BE2C (cell line): Measurements from ENCODE around the gene PCDHGC3.

Source experiments
- DNase-seq: peaks from one replicate; pipeline ENCODE4 v3.0.0-alpha.2; 2020
- H3K27me3 ChIP-seq: fragments of 250-450 bp; sonication (Bioruptor Pico); 2 replicates; pipeline ENCODE4 v1.5.1; 2020; ENCODE audit warnings: mild to moderate bottlenecking
- H3K36me3 ChIP-seq: fragments of 250-450 bp; sonication (Bioruptor Pico); 2 replicates; pipeline ENCODE4 v1.5.1; 2020; ENCODE audit warnings: mild to moderate bottlenecking
- H3K4me1 ChIP-seq: fragments of 250-450 bp; sonication (Bioruptor Pico); 2 replicates; pipeline ENCODE4 v1.5.1; 2020
- H3K4me3 ChIP-seq: 2 replicates; pipeline ENCODE4 v1.5.1; 2011; ENCODE audit warnings: low read depth, low read length
- H3K9me3 ChIP-seq: fragments of 250-450 bp; sonication (Bioruptor Pico); 2 replicates; pipeline ENCODE4 v1.5.1; 2020
- TF ChIP-seq, protein P1 (sequence below): IDR thresholded peaks from 2 replicates; pipeline ENCODE4 v1.5.1; 2012; ENCODE audit warnings: mild to moderate bottlenecking, low read depth, low read length

PCDHGC3 gene

DNA sequence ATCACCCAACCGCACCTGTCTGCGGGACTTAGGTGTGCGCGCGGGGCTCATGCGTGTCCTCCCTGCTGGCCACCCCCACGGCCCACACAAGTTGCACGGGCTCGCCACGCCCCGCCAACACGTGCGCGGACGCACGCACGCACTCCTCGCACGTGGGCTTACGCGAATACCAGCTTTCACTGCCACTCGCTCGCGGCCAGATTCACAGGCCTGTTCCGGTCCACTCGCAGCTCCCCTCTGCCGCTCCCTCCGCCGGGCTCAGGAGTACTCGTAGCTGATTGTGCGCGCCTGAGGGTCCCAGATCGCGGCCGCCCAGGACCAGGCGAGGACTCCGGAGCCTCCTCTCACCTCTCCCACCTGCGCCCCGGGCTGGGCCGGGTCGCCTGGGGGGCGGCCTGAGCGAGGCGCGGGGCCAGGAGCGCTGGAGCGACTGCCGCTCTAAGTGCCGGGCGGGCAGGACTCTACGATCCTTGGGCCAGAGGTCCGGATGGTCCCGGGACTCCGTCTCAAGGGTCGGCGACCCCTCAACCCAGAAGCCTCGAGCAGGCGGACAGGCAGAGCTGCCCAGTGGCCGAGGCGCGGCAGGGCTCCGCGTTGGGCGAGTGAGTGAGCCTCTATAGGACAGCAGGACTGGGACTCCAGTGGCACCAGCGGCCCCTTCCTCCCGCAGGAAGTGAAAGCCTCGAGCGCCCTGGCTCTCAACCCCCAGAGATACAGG is 16.6 kb downstream of the PCDHGC3 start:
- Histone ChIP-seq H3K27me3 (no peaks in the 10 kb centered on the region), H3K4me3 (no peak overlapping the region), H3K9me3 (no peaks in the 10 kb centered on the region), H3K4me1 (no peaks in the 10 kb centered on the region), H3K36me3 (peaks cover 52% of the 10 kb centered on the region)
- no peak for DNase-seq
- TF ChIP-seq, protein P1, sequence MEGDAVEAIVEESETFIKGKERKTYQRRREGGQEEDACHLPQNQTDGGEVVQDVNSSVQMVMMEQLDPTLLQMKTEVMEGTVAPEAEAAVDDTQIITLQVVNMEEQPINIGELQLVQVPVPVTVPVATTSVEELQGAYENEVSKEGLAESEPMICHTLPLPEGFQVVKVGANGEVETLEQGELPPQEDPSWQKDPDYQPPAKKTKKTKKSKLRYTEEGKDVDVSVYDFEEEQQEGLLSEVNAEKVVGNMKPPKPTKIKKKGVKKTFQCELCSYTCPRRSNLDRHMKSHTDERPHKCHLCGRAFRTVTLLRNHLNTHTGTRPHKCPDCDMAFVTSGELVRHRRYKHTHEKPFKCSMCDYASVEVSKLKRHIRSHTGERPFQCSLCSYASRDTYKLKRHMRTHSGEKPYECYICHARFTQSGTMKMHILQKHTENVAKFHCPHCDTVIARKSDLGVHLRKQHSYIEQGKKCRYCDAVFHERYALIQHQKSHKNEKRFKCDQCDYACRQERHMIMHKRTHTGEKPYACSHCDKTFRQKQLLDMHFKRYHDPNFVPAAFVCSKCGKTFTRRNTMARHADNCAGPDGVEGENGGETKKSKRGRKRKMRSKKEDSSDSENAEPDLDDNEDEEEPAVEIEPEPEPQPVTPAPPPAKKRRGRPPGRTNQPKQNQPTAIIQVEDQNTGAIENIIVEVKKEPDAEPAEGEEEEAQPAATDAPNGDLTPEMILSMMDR, result no peak

DNA sequence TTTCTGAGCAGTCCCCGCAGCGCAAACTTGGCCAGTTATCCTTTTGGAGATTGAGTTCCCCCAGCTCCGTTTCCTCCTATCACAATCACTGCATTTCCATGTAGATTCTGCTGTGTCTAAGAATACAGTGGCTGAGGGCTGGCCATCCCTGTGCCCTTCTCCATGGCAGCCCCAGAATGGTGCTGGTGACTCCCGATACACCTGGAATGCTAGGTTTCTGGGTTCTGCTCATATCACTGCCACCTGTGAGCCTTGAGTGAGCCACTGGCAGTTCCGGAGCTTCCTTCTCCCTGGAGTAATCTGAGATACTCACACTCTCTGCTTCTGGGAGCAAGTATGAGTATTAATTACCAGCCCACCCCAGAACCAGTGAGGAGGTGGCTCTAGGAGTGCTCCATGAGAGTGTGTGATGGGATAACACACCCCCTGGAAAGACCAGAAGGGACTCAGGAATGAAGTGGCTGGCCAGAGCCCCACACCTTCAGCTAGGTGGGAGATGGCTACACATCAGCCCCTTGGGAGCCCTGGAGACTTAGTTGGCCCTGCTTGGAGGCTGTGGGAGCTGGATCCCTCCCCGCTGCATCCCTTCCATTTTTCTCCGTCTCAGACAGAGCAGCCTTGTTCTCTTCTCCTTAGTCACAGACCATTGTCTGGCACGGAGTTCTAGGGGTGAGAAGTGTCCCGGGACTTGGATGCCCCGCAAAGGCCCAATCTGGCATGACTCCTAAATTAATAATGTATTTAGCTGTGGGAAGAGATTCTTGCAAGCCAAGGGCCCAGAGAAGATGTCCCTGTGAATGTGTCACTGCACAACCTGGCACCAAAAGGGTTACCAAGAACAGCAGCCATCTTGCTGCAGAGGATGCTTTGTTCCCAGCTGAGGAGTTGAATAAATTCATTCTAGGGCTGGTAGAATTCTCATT is 18.0 kb downstream of the PCDHGC3 start:
- Histone ChIP-seq H3K27me3 (no peaks in the 10 kb centered on the region), H3K4me1 (no peaks in the 10 kb centered on the region), H3K9me3 (no peaks in the 10 kb centered on the region), H3K36me3 (peaks cover 44% of the 10 kb centered on the region), H3K4me3 (no peak overlapping the region)
- TF ChIP-seq, protein P1, result no peak
- no peak for DNase-seq

DNA sequence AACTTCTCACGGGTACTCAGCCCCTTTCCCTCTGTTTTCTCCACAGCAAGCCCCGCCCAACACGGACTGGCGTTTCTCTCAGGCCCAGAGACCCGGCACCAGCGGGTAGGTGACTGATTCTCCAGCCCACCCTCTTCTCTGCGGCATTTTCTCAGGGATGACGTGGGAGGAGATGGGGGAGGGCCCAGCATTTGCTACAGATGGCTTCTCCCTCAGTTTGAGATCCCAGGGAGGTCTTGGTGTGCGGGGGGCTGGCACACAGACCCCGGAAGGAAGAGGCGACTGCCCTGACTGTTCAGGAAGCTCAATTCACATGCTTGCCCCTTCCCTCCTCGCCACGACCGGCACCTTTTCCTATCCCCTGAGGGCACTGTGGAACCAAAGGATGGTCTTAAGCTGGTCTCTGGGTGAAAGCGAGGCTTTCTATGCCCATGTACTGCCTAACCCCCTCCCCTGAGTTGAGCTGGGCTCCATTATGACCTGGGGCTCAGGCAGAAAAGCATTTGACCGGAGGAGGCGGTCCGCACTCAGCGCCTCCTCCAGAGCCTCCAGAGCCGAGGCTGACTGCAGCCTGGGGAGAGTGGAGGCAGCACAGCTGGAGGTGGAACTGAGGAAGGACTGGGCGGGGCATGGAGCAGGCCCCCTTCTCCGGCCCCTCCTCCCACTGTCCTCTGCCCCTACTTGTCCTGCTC is 19.1 kb downstream of the PCDHGC3 start:
- Histone ChIP-seq H3K9me3 (no peaks in the 10 kb centered on the region), H3K27me3 (no peaks in the 10 kb centered on the region), H3K4me1 (no peaks in the 10 kb centered on the region), H3K36me3 (peaks cover 35% of the 10 kb centered on the region), H3K4me3 (no peak overlapping the region)
- DNase-seq, result no peak
- TF ChIP-seq, protein P1, result no peak

DNA sequence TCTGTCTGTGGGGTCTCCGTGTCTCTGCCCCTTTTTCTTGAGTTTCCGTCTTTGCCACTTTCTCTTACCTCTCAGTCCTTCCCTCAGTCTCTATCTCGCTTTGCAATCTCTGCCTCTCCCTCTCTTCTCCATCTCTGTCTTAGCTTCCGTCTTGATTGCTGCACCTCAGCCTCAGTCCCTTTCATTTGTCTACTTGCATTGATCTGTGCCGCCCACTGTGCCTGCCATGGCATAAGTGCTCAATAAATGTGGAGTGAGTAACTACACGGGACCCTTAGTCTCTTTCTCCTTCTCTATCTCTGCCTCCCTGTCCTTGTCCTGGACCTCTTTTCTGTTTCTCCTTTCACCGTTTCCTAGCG is 19.7 kb downstream of the PCDHGC3 start:
- TF ChIP-seq, protein P1, result no peak
- no peak for DNase-seq
- H3K4me1 ChIP-seq, result no peaks in the 10 kb centered on the region
- H3K27me3 ChIP-seq, result no peaks in the 10 kb centered on the region
- no peak overlapping the region for H3K4me3 ChIP-seq
- peaks cover 30% of the 10 kb centered on the region for H3K36me3 ChIP-seq
- H3K9me3 ChIP-seq, result no peaks in the 10 kb centered on the region

DNA sequence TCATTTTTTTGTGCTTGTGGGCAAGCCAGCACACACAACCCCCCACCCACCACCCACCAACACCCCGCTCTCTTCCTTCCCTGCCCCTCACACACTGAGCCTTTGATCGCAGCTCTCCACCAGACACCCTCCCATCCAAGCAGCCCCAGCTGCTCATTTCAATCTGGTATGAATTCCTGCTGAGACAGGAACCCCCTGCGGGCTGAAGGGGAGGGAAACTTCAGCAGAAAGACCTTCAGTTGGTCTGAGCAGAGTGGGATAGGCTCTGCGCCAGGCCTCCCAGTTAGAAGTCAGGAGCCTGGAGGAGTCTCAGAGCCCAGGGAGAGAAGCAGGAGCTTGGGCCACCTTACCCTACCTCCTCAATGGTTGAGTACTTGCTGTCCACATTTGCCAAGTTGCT is 20.3 kb downstream of the PCDHGC3 start:
- Histone ChIP-seq H3K9me3 (no peaks in the 10 kb centered on the region), H3K36me3 (peaks cover 24% of the 10 kb centered on the region), H3K4me1 (no peaks in the 10 kb centered on the region), H3K4me3 (no peak overlapping the region), H3K27me3 (no peaks in the 10 kb centered on the region)
- TF ChIP-seq, protein P1, result no peak
- no peak for DNase-seq
